Fibroblast of skin of scalp (primary cell): Measurements from ENCODE around the gene SPRY2.
"Not testable (repeated sequence)": the region's sequence is repeated elsewhere in the genome, so short reads cannot be mapped to it uniquely, and the experiment has no call there.

Source experiments
- DNase-seq: peaks from one replicate; pipeline ENCODE4 v3.0.0-alpha.2; 2013

Gene SPRY2

GRCh38 chr13:80348750-80349149 is 7.8 kb upstream of the SPRY2 start:
- no peak for DNase-seq

GRCh38 chr13:80348314-80348713 is 7.4 kb upstream of the SPRY2 start:
- DNase-seq = no peak

- no peak for DNase-seq
Observed at GRCh38 chr13:80345771-80346510, 5.0 kb upstream of the SPRY2 start.

GRCh38 chr13:80344032-80344431 is 3.1 kb upstream of the SPRY2 start:
- not testable (repeated sequence) for DNase-seq

- peak; percentile 69 for DNase-seq
Observed at GRCh38 chr13:80342471-80343371, 1.8 kb upstream of the SPRY2 start.

- no peak for DNase-seq
Observed at GRCh38 chr13:80341756-80342370, 937 bp upstream of the SPRY2 start.

GRCh38 chr13:80340651-80341100 is 250 bp downstream of the SPRY2 start:
- DNase-seq = peak; percentile 69

GRCh38 chr13:80339912-80340650 is 845 bp downstream of the SPRY2 start:
- peak; percentile 29 for DNase-seq

GRCh38 chr13:80339563-80339911 is 1.4 kb downstream of the SPRY2 start:
- DNase-seq = peak; percentile 21

GRCh38 chr13:80338781-80339562 is 2.0 kb downstream of the SPRY2 start:
- DNase-seq = peak; percentile 71

GRCh38 chr13:80337288-80338081 is 3.4 kb downstream of the SPRY2 start:
- no peak for DNase-seq

- no peak for DNase-seq
Observed at GRCh38 chr13:80336776-80337287, 4.1 kb downstream of the SPRY2 start.

GRCh38 chr13:80336370-80336769 is 4.6 kb downstream of the SPRY2 start:
- no peak for DNase-seq

GRCh38 chr13:80334597-80335260 is 6.2 kb downstream of the SPRY2 start:
- no peak for DNase-seq

GRCh38 chr13:80331984-80332383 is 8.9 kb downstream of the SPRY2 start:
- no peak for DNase-seq

GRCh38 chr13:80329250-80329649 is 11.7 kb downstream of the SPRY2 start:
- DNase-seq = no peak

- DNase-seq = no peak
Observed at GRCh38 chr13:80319004-80319403, 21.9 kb downstream of the SPRY2 start.

GRCh38 chr13:80314711-80315653 is 25.9 kb downstream of the SPRY2 start:
- no peak for DNase-seq
